HepG2 (cell line): ENCODE measurements around the gene FAM222B. TPM values are rescaled to one million over a fixed set of nuclear protein-coding genes. Genes with fewer than 3 reads are reported as not detected.
A peak's percentile ranks its signal among the peaks of the same experiment; 100 is the strongest.

Experiments
- FOXA3 ChIP-seq: IDR thresholded peaks from 2 replicates; pipeline ENCODE4 v1.6.1; 2016; ENCODE audit warnings: missing genetic modification reagents, missing compliant biosample characterization
- GATAD1 ChIP-seq: IDR thresholded peaks from 2 replicates; pipeline ENCODE4 v1.6.1; 2016; ENCODE audit warnings: missing genetic modification reagents, missing compliant biosample characterization
- KAT8 ChIP-seq: IDR thresholded peaks from 2 replicates; pipeline ENCODE4 v1.6.1; 2016; ENCODE audit warnings: missing genetic modification reagents, missing compliant biosample characterization
- NFE2L1 ChIP-seq: sonication (generic); formaldehyde crosslinking; IDR thresholded peaks from 2 replicates; pipeline ENCODE4 v1.4.0; 2020; ENCODE audit warnings: missing genetic modification reagents, mild to moderate bottlenecking, borderline replicate concordance
- NFIC ChIP-seq: IDR thresholded peaks from 2 replicates; pipeline ENCODE4 v1.6.1; 2012; ENCODE audit warnings: mild to moderate bottlenecking, low read length, inconsistent platforms
- RFXANK ChIP-seq: IDR thresholded peaks from 2 replicates; pipeline ENCODE4 v1.6.1; 2016
- SATB2 ChIP-seq: sonication (generic); formaldehyde crosslinking; IDR thresholded peaks from 2 replicates; pipeline ENCODE4 v1.5.0; 2020; ENCODE audit warnings: missing genetic modification reagents
- SNAPC4 ChIP-seq: sonication (generic); formaldehyde crosslinking; IDR thresholded peaks from 2 replicates; pipeline ENCODE4 v1.4.0; 2020; ENCODE audit warnings: mild to moderate bottlenecking, missing genetic modification reagents
- SRF ChIP-seq: IDR thresholded peaks from 2 replicates; pipeline ENCODE4 v1.6.1; 2011; ENCODE audit warnings: mild to moderate bottlenecking, low read depth, low read length, moderate library complexity
- TFDP1 ChIP-seq: IDR thresholded peaks from 2 replicates; pipeline ENCODE4 v1.6.1; 2016; ENCODE audit warnings: missing compliant biosample characterization, missing genetic modification reagents, borderline replicate concordance
- ZNF670 ChIP-seq: sonication (generic); formaldehyde crosslinking; IDR thresholded peaks from 2 replicates; pipeline ENCODE4 v1.8.0; 2022; ENCODE audit warnings: mild to moderate bottlenecking, missing genetic modification reagents, borderline replicate concordance
- polyA plus RNA-seq, 8 experiments: library from polyadenylated mRNA; depleted of rRNA in 3 of 8; stranded (reverse) in 7 of 8; unstranded in 1 of 8; fragments of >200 nt; fragmentation: Illumina TruSeq in 4 of 8; extraction: Trizol in 4 of 8; gene quantifications; 2 replicates each; pipeline versions ENCODE4 v1.2.1 to v1.2.3, GENCODE V29; 2011 to 2016; ENCODE audit warnings: low read depth in 4 of 8, missing spikeins in 1 of 8, mixed read lengths in 1 of 8; ENCODE audit not compliant: insufficient read depth in 1 of 8
- total RNA-seq, 5 experiments: library from RNA; depleted of rRNA; stranded (reverse); fragments of >200 nt; fragmentation: Illumina TruSeq; extraction: Trizol; gene quantifications; 2 replicates each; pipeline ENCODE4 v1.2.3, GENCODE V29; 2016; ENCODE audit warnings: low read depth in 1 of 5
- TF ChIP-seq, protein P1 (sequence below): sonication (generic); formaldehyde crosslinking; IDR thresholded peaks from one replicate; pipeline ENCODE4 v1.5.1; 2020; ENCODE audit warnings: mild to moderate bottlenecking, missing genetic modification reagents; ENCODE audit errors: not compliant biosample characterization
- TF ChIP-seq, protein P2 (sequence below): IDR thresholded peaks from 2 replicates; pipeline ENCODE4 v1.6.1; 2016; ENCODE audit warnings: low read depth, control low read depth

The FAM222B gene
- total and polyA plus RNA-seq, 2 of the 13 experiments (the other 11 are each of a cell fraction or from before 2014, with no cell fraction given), result 3.5 to 7.3 TPM

GRCh38 chr17:28750178-28751047, 92.2 kb downstream of the FAM222B start (continued):
- TF ChIP-seq SRF (no peak), FOXA3 (CRISPR knock-in tag) (peak; percentile 39), NFIC (0 out of 2 replicates have a peak, but pooled peaks have one; percentile 16), GATAD1 (CRISPR knock-in tag) (peak; percentile 63), SATB2 (no peak), ZNF670 (CRISPR knock-in tag) (no peak), NFE2L1 (no peak), TFDP1 (CRISPR knock-in tag) (no peak), SNAPC4 (CRISPR knock-in tag) (0 out of 2 replicates have a peak, but pooled peaks have one; percentile 32), RFXANK (CRISPR knock-in tag) (no peak), KAT8 (peak; percentile 50; the same call in 1 of the 2 replicates)
- TF ChIP-seq, protein P1, sequence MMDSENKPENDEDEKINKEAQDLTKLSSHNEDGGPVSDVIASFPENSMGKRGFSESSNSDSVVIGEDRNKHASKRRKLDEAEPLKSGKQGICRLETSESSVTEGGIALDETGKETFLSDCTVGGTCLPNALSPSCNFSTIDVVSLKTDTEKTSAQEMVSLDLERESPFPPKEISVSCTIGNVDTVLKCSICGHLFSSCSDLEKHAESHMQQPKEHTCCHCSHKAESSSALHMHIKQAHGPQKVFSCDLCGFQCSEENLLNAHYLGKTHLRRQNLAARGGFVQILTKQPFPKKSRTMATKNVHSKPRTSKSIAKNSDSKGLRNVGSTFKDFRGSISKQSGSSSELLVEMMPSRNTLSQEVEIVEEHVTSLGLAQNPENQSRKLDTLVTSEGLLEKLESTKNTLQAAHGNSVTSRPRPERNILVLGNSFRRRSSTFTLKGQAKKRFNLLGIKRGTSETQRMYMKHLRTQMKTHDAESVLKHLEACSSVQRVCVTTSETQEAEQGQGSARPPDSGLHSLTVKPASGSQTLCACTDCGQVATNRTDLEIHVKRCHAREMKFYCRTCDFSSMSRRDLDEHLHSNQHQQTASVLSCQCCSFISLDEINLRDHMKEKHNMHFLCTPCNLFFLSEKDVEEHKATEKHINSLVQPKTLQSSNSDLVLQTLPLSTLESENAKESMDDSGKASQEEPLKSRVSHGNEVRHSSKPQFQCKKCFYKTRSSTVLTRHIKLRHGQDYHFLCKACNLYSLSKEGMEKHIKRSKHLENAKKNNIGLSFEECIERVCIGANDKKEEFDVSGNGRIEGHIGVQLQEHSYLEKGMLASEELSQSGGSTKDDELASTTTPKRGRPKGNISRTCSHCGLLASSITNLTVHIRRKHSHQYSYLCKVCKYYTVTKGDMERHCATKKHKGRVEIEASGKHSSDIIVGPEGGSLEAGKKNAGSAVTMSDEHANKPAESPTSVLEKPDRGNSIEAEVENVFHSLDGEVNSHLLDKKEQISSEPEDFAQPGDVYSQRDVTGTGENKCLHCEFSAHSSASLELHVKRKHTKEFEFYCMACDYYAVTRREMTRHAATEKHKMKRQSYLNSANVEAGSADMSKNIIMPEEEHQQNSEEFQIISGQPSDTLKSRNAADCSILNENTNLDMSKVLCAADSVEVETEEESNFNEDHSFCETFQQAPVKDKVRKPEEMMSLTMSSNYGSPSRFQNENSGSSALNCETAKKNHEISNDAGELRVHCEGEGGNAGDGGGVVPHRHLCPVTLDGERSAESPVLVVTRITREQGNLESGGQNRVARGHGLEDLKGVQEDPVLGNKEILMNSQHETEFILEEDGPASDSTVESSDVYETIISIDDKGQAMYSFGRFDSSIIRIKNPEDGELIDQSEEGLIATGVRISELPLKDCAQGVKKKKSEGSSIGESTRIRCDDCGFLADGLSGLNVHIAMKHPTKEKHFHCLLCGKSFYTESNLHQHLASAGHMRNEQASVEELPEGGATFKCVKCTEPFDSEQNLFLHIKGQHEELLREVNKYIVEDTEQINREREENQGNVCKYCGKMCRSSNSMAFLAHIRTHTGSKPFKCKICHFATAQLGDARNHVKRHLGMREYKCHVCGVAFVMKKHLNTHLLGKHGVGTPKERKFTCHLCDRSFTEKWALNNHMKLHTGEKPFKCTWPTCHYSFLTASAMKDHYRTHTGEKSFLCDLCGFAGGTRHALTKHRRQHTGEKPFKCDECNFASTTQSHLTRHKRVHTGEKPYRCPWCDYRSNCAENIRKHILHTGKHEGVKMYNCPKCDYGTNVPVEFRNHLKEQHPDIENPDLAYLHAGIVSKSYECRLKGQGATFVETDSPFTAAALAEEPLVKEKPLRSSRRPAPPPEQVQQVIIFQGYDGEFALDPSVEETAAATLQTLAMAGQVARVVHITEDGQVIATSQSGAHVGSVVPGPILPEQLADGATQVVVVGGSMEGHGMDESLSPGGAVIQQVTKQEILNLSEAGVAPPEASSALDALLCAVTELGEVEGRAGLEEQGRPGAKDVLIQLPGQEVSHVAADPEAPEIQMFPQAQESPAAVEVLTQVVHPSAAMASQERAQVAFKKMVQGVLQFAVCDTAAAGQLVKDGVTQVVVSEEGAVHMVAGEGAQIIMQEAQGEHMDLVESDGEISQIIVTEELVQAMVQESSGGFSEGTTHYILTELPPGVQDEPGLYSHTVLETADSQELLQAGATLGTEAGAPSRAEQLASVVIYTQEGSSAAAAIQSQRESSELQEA (CRISPR knock-in tag), result no peak
- TF ChIP-seq, protein P2, sequence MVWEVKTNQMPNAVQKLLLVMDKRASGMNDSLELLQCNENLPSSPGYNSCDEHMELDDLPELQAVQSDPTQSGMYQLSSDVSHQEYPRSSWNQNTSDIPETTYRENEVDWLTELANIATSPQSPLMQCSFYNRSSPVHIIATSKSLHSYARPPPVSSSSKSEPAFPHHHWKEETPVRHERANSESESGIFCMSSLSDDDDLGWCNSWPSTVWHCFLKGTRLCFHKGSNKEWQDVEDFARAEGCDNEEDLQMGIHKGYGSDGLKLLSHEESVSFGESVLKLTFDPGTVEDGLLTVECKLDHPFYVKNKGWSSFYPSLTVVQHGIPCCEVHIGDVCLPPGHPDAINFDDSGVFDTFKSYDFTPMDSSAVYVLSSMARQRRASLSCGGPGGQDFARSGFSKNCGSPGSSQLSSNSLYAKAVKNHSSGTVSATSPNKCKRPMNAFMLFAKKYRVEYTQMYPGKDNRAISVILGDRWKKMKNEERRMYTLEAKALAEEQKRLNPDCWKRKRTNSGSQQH, result no peak
